PC-9 (cell line): ENCODE measurements around the gene DNM1. TPM values are rescaled to one million over a fixed set of nuclear protein-coding genes. Genes with fewer than 3 reads are reported as not detected.

Experiments used
- BruUV-seq: library from RNA; stranded (reverse); fragments of 400-500 nt; replicated peaks from 2 replicates; lab custom pipeline; 2021; lab: Mats Ljungman, UMichigan
- CTCF ChIA-PET: fragments of 300-600 bp; sonication (Branson Sonifier 250); formaldehyde crosslinking; loops from one replicate; lab custom pipeline; 2022; ENCODE audit warnings: antibody characterized with exemption; lab: Charles Lee
- POLR2A ChIA-PET: fragments of 300-600 bp; sonication (Branson Sonifier 250); formaldehyde crosslinking; loops from one replicate; lab custom pipeline; 2022; ENCODE audit warnings: antibody characterized with exemption; ENCODE audit not compliant: unreplicated experiment; lab: Charles Lee
- DNase-seq, 2 experiments: peaks; one replicate each; pipeline versions ENCODE4 v3.0.0 to v3.0.0-alpha.2; 2015 to 2022; ENCODE audit warnings: mixed read lengths in 1 of 2
- H2AFZ ChIP-seq: fragments of 200-600 bp; sonication (generic); 2 replicates; pipeline ENCODE4 v1.8.1; 2017; ENCODE audit warnings: antibody characterized with exemption
- H3F3A ChIP-seq: fragments of 200-600 bp; sonication (generic); 2 replicates; pipeline ENCODE4 v1.8.1; 2017; ENCODE audit warnings: antibody characterized with exemption, mild to moderate bottlenecking, low read depth; ENCODE audit not compliant: insufficient read depth
- H3K27ac ChIP-seq: fragments of 200-600 bp; sonication (generic); 2 replicates; pipeline ENCODE4 v1.6.1; 2016; ENCODE audit warnings: mixed run types
- H3K27me3 ChIP-seq: fragments of 200-600 bp; sonication (generic); 2 replicates; pipeline ENCODE4 v1.6.1; 2016; ENCODE audit warnings: low read depth, mixed run types; ENCODE audit not compliant: insufficient read depth
- H3K36me3 ChIP-seq: fragments of 200-600 bp; sonication (generic); 2 replicates; pipeline ENCODE4 v1.6.1; 2016; ENCODE audit warnings: low read depth, mixed run types
- H3K4me1 ChIP-seq: fragments of 200-600 bp; sonication (generic); replicated peaks from 2 replicates; pipeline ENCODE4 v1.6.1; 2016; ENCODE audit warnings: mixed run types; ENCODE audit not compliant: insufficient read depth
- H3K4me2 ChIP-seq: fragments of 200-600 bp; sonication (generic); 2 replicates; pipeline ENCODE4 v1.6.1; 2017; ENCODE audit warnings: mixed run types
- H3K4me3 ChIP-seq: fragments of 200-600 bp; sonication (generic); 2 replicates; pipeline ENCODE4 v1.6.1; 2016; ENCODE audit warnings: mixed run types
- H3K79me2 ChIP-seq: fragments of 200-600 bp; sonication (generic); 2 replicates; pipeline ENCODE4 v1.6.1; 2017; ENCODE audit warnings: low read depth, mixed run types
- H3K9me2 ChIP-seq: fragments of 200-600 bp; sonication (generic); 2 replicates; pipeline ENCODE4 v1.8.1; 2017; ENCODE audit warnings: mild to moderate bottlenecking; ENCODE audit not compliant: insufficient read depth
- H3K9me3 ChIP-seq: fragments of 200-600 bp; sonication (generic); 2 replicates; pipeline ENCODE4 v1.8.1; 2016; ENCODE audit warnings: low read depth; ENCODE audit not compliant: insufficient read depth
- H4K20me1 ChIP-seq: fragments of 200-600 bp; sonication (generic); 2 replicates; pipeline ENCODE4 v1.8.1; 2017; ENCODE audit not compliant: insufficient read depth
- CTCF ChIP-seq: fragments of 200-600 bp; sonication (generic); conservative IDR thresholded peaks from 2 replicates; pipeline ENCODE4 v1.6.1; 2017; ENCODE audit warnings: mixed run types, antibody characterized with exemption, mild to moderate bottlenecking, moderate library complexity
- EZH2 ChIP-seq: fragments of 200-600 bp; sonication (generic); IDR thresholded peaks from 2 replicates; pipeline ENCODE4 v1.8.0; 2017; ENCODE audit warnings: antibody characterized with exemption, low read depth
- intact Hi-C: fragments of 100-400 bp; cut with micrococcal nuclease; formaldehyde crosslinking; loops from one replicate; pipeline ENCODE4 v1.10.0; 2022; ENCODE audit not compliant: unreplicated experiment
- total RNA-seq: library from RNA; stranded (reverse); gene quantifications from 2 replicates; pipeline ENCODE4 v1.2.3, GENCODE V29; 2021

Gene DNM1
- total RNA-seq, 1 experiment from 2014 or later = 134 TPM

- no peak overlapping the region for H3K4me2 ChIP-seq
- CTCF ChIA-PET = no interaction called here
- H3K27me3 ChIP-seq = no peaks in the 10 kb centered on the region
- POLR2A ChIA-PET = no interaction called here
- H3K27ac ChIP-seq = no peak overlapping the region
- no peaks in the 10 kb centered on the region for H3K9me3 ChIP-seq
- peaks cover 4% of the 10 kb centered on the region; the same call in 1 of the 2 replicates for H4K20me1 ChIP-seq
- BruUV-seq = TSS peak; percentile 7
- TF ChIP-seq CTCF (no peak), EZH2 (no peak)
- H3K4me3 ChIP-seq = no peak overlapping the region
- H3K9me2 ChIP-seq = no peaks in the 10 kb centered on the region
- intact Hi-C loops = no loop called here
- H2AFZ ChIP-seq = no peak overlapping the region
- no peaks in the 10 kb centered on the region for H3K4me1 ChIP-seq
- peaks cover 18% of the 10 kb centered on the region; the same call in 1 of the 2 replicates for H3F3A ChIP-seq
- H3K36me3 ChIP-seq = 0 out of 2 replicates have a peak, but pooled peaks cover 4% of the 10 kb centered on the region
- H3K79me2 ChIP-seq = no peaks in the 10 kb centered on the region
- DNase-seq = no peak
These were observed 57.2 kb downstream of the DNM1 start for GRCh38 chr9:128260340-128260739.

- intact Hi-C loops = no loop called here
- Histone ChIP-seq H3K79me2 (no peaks in the 10 kb centered on the region), H3K27ac (no peak overlapping the region), H3K9me3 (no peaks in the 10 kb centered on the region), H3K4me3 (no peak overlapping the region), H3K4me1 (no peaks in the 10 kb centered on the region), H3K36me3 (0 out of 2 replicates have a peak, but pooled peaks cover 4% of the 10 kb centered on the region), H3F3A (no peaks in the 10 kb centered on the region), H3K27me3 (no peaks in the 10 kb centered on the region), H4K20me1 (peaks cover 4% of the 10 kb centered on the region; the same call in 1 of the 2 replicates), H2AFZ (no peak overlapping the region), H3K4me2 (no peak overlapping the region), H3K9me2 (no peaks in the 10 kb centered on the region)
- DNase-seq = no peak
- BruUV-seq = no TSS peak
- ChIA-PET CTCF (interaction anchor here (0.7 kb wide), 1 partner anchor 146 kb away, joined by 3 read pairs; no protein-coding TSS in a partner anchor), POLR2A (no interaction called here)
- TF ChIP-seq EZH2 = no peak
- TF ChIP-seq CTCF = no peak
These were observed 59.5 kb downstream of the DNM1 start for GRCh38 chr9:128262687-128263086.

- Histone ChIP-seq H3K9me3 (no peaks in the 10 kb centered on the region), H2AFZ (no peak overlapping the region), H3K36me3 (peaks cover 10% of the 10 kb centered on the region), H3F3A (peaks cover under 1% of the 10 kb centered on the region; the same call in 1 of the 2 replicates), H3K4me2 (no peak overlapping the region), H3K4me3 (no peak overlapping the region), H3K27me3 (no peaks in the 10 kb centered on the region), H3K4me1 (peaks cover 2% of the 10 kb centered on the region), H3K79me2 (0 out of 2 replicates have a peak, but pooled peaks cover 10% of the 10 kb centered on the region), H3K27ac (no peak overlapping the region), H4K20me1 (peaks cover 12% of the 10 kb centered on the region), H3K9me2 (no peaks in the 10 kb centered on the region)
- POLR2A ChIA-PET = no interaction called here
- no peak for DNase-seq
- TF ChIP-seq CTCF = no peak
- no peak for TF ChIP-seq EZH2
- CTCF ChIA-PET = no interaction called here
- BruUV-seq = no TSS peak
- intact Hi-C loops = no loop called here
These were observed 62.2 kb downstream of the DNM1 start for GRCh38 chr9:128265348-128265847.
